SU-DHL-6 (cell line): Measurements from ENCODE around the gene CHST15.

Source experiments
- H2AFZ ChIP-seq: fragments of 200-600 bp; sonication (generic); 2 replicates; pipeline ENCODE4 v1.6.1; 2014; ENCODE audit warnings: low read depth, mild to moderate bottlenecking, moderate library complexity, mixed read lengths, antibody characterized with exemption, low read length; ENCODE audit not compliant: severe bottlenecking
- H3F3A ChIP-seq: fragments of 200-600 bp; shearing (Covaris generic); 2 replicates; pipeline ENCODE4 v1.6.0; 2016; ENCODE audit warnings: antibody characterized with exemption, mild to moderate bottlenecking; ENCODE audit not compliant: insufficient read depth
- H3K27ac ChIP-seq: fragments of 200-600 bp; sonication (generic); 2 replicates; pipeline ENCODE4 v1.5.1; 2016; ENCODE audit warnings: low read depth, mild to moderate bottlenecking, low read length, moderate library complexity, mixed read lengths
- H3K27me3 ChIP-seq: fragments of 200-600 bp; sonication (generic), shearing (Covaris generic); 2 replicates; pipeline ENCODE4 v1.6.0; 2014; ENCODE audit warnings: mild to moderate bottlenecking, low read length
- H3K36me3 ChIP-seq: fragments of 200-600 bp; sonication (generic); 2 replicates; pipeline ENCODE4 v1.6.1; 2014; ENCODE audit warnings: mild to moderate bottlenecking, low read length, mixed read lengths
- H3K4me2 ChIP-seq: fragments of 300-600, 200-600 bp; shearing (Covaris generic), sonication (generic); 2 replicates; pipeline ENCODE4 v1.6.0; 2014; ENCODE audit warnings: low read length, low read depth, mild to moderate bottlenecking; ENCODE audit not compliant: poor library complexity, severe bottlenecking
- H3K4me3 ChIP-seq: fragments of 200-600 bp; sonication (generic); 2 replicates; pipeline ENCODE4 v1.5.1; 2014; ENCODE audit warnings: antibody characterized with exemption, low read length, mild to moderate bottlenecking, mixed read lengths; ENCODE audit not compliant: insufficient read depth, poor library complexity, severe bottlenecking
- H3K79me2 ChIP-seq: fragments of 200-600 bp; sonication (generic); 2 replicates; pipeline ENCODE4 v1.6.1; 2014; ENCODE audit warnings: mild to moderate bottlenecking, low read length, moderate library complexity; ENCODE audit not compliant: insufficient read depth
- H3K9ac ChIP-seq: fragments of 200-600 bp; sonication (generic); 2 replicates; pipeline ENCODE4 v1.7.0; 2014; ENCODE audit warnings: mild to moderate bottlenecking, low read length
- H3K9me2 ChIP-seq: fragments of 200-600 bp; sonication (generic); replicated peaks from 2 replicates; pipeline ENCODE4 v1.6.1; 2014; ENCODE audit warnings: low read length; ENCODE audit not compliant: insufficient read depth
- H3K9me3 ChIP-seq: fragments of 200-600 bp; sonication (generic); 2 replicates; pipeline ENCODE4 v1.6.1; 2014; ENCODE audit warnings: low read length, mixed read lengths; ENCODE audit not compliant: insufficient read depth
- H4K20me1 ChIP-seq: fragments of 200-600 bp; sonication (generic); 2 replicates; pipeline ENCODE4 v1.6.1; 2014; ENCODE audit warnings: low read depth, mild to moderate bottlenecking, antibody characterized with exemption, low read length, moderate library complexity, mixed read lengths
- EZH2phosphoT487 ChIP-seq: fragments of 200-600 bp; sonication (generic), shearing (Covaris generic); conservative IDR thresholded peaks from 2 replicates; pipeline ENCODE4 v1.6.1; 2018; ENCODE audit warnings: mild to moderate bottlenecking, antibody characterized with exemption, low read length, moderate library complexity, mixed read lengths
- TF ChIP-seq, protein P1 (sequence below): fragments of 200-600 bp; sonication (generic); IDR thresholded peaks from one replicate; pipeline ENCODE4 v1.5.1; 2017; ENCODE audit warnings: antibody characterized with exemption, mild to moderate bottlenecking, low read length, moderate library complexity; ENCODE audit not compliant: insufficient read depth, poor library complexity, severe bottlenecking

CHST15 gene

GRCh38 chr10:124014416-124015154, 78.8 kb downstream of the CHST15 start:
- H3K9me3 ChIP-seq, result no peaks in the 10 kb centered on the region
- no peaks in the 10 kb centered on the region for H3K27me3 ChIP-seq
- no peaks in the 10 kb centered on the region for H4K20me1 ChIP-seq
- no peaks in the 10 kb centered on the region for H3K9me2 ChIP-seq
- no peaks in the 10 kb centered on the region for H3K79me2 ChIP-seq
- TF ChIP-seq, protein P1, sequence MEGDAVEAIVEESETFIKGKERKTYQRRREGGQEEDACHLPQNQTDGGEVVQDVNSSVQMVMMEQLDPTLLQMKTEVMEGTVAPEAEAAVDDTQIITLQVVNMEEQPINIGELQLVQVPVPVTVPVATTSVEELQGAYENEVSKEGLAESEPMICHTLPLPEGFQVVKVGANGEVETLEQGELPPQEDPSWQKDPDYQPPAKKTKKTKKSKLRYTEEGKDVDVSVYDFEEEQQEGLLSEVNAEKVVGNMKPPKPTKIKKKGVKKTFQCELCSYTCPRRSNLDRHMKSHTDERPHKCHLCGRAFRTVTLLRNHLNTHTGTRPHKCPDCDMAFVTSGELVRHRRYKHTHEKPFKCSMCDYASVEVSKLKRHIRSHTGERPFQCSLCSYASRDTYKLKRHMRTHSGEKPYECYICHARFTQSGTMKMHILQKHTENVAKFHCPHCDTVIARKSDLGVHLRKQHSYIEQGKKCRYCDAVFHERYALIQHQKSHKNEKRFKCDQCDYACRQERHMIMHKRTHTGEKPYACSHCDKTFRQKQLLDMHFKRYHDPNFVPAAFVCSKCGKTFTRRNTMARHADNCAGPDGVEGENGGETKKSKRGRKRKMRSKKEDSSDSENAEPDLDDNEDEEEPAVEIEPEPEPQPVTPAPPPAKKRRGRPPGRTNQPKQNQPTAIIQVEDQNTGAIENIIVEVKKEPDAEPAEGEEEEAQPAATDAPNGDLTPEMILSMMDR, result no peak
- TF ChIP-seq EZH2phosphoT487, result no peak
- no peak overlapping the region for H3K4me3 ChIP-seq
- no peaks in the 10 kb centered on the region for H3F3A ChIP-seq
- no peak overlapping the region for H3K4me2 ChIP-seq
- no peak overlapping the region for H3K27ac ChIP-seq
- H2AFZ ChIP-seq, result no peak overlapping the region
- no peak overlapping the region for H3K9ac ChIP-seq
- H3K36me3 ChIP-seq, result no peaks in the 10 kb centered on the region

DNA sequence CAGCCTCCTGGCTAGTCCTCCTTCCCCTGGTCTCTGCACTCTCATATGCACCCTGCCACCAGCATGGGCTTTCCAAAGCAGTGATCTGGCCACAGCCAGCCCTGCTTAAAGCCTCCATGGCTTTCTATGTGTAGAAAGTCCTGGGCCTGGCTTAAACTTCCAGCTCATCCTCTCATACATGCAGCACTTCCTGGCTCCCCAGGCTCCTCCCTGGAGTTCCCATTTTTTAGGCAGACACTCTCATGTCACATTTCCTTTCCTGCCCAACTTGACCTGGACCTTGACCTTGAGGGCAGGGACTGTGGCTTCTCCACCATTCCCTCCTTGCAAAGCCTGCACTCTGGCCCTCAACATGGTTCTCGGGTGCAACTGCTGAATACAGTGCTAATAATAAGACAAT, 79.5 kb downstream of the CHST15 start:
- no peak overlapping the region for H3K9ac ChIP-seq
- no peaks in the 10 kb centered on the region for H3K9me3 ChIP-seq
- H3K4me2 ChIP-seq, result no peak overlapping the region
- no peaks in the 10 kb centered on the region for H3K27me3 ChIP-seq
- no peaks in the 10 kb centered on the region for H3K79me2 ChIP-seq
- H3K36me3 ChIP-seq, result no peaks in the 10 kb centered on the region
- no peaks in the 10 kb centered on the region for H4K20me1 ChIP-seq
- no peak overlapping the region for H2AFZ ChIP-seq
- H3K9me2 ChIP-seq, result no peaks in the 10 kb centered on the region
- H3F3A ChIP-seq, result no peaks in the 10 kb centered on the region
- no peak overlapping the region for H3K4me3 ChIP-seq
- H3K27ac ChIP-seq, result no peak overlapping the region
- TF ChIP-seq EZH2phosphoT487, result no peak
- TF ChIP-seq, protein P1, result no peak

DNA sequence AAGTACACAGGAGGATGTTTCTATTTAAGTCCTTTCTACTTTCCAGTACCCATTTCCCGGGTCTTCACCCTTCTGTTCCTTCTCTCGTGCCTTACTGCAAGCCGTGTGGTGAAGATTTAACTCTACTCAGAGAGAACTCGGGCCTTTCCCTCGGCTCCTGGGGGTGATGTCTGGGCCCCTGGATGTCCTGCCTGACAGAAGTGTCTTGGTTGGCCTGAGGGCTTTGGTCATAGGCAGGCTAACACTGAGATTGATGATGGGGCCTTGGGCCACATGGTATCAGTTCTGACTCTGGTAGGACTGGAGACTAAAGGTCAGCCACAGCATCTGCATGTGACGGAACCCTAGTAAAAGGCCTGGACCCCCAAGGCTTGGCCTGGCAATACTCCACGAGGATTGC, 80.4 kb downstream of the CHST15 start:
- Histone ChIP-seq H2AFZ (no peak overlapping the region), H3K9me2 (no peaks in the 10 kb centered on the region), H3K79me2 (no peaks in the 10 kb centered on the region), H3K36me3 (no peaks in the 10 kb centered on the region), H3K9me3 (no peaks in the 10 kb centered on the region), H3K27ac (no peak overlapping the region), H3K27me3 (no peaks in the 10 kb centered on the region), H3K9ac (no peak overlapping the region), H3K4me3 (no peak overlapping the region), H3K4me2 (no peak overlapping the region), H4K20me1 (no peaks in the 10 kb centered on the region), H3F3A (no peaks in the 10 kb centered on the region)
- TF ChIP-seq, protein P1, result no peak
- no peak for TF ChIP-seq EZH2phosphoT487
